Measurements from ENCODE around the gene CEP72.

Gene CEP72

DNA sequence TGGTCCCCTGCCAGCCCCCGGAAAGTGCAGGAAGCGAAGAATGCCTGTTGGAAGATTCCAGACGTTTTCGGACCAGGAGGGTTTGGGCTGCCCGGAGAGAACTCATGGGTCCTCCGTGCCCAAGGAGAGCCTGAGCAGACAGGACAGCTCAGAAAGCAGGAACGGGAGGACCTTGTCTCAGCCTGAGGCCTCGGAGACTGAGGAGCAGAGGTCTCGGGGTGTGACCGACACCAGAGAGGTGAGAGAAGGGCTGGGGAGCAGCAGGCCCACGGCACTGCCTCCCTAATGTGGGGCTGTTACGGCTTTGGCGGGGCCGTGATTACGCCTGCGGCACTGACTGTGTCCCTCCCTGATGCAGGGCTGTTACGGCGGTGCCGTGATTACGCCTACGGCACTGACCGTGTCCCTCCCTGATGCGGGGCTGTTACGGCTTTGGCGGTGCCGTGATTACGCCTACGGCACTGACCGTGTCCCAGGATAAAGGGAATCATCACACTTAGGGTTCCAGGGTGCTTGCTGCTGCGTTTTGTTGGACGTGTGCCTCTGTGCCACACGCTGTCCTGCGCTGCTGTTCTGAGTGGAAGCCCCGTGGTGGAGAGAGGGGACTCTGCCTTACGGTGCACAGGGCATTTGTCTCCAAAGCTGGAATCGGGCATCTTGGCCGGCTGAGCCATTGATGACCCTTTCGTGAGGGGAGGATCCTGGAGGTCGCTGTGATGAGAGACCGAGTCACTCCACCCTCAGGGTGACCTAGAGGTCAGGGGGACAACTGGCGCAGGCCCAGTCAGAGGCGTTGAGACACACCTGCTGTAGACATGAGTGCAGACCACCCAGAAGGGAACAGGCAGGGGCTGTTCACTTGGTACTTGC lies 25.7 kb downstream of the CEP72 start:
- TF ChIP-seq GATA1 (IDR thresholded peaks at IDR 0.05; ENCODE audit: low read depth, low read length) = no peak
- no peak for TF ChIP-seq POLR2A (IDR thresholded peaks at IDR 0.05; ENCODE audit: low read length)
- DNase-seq = no peak

DNA sequence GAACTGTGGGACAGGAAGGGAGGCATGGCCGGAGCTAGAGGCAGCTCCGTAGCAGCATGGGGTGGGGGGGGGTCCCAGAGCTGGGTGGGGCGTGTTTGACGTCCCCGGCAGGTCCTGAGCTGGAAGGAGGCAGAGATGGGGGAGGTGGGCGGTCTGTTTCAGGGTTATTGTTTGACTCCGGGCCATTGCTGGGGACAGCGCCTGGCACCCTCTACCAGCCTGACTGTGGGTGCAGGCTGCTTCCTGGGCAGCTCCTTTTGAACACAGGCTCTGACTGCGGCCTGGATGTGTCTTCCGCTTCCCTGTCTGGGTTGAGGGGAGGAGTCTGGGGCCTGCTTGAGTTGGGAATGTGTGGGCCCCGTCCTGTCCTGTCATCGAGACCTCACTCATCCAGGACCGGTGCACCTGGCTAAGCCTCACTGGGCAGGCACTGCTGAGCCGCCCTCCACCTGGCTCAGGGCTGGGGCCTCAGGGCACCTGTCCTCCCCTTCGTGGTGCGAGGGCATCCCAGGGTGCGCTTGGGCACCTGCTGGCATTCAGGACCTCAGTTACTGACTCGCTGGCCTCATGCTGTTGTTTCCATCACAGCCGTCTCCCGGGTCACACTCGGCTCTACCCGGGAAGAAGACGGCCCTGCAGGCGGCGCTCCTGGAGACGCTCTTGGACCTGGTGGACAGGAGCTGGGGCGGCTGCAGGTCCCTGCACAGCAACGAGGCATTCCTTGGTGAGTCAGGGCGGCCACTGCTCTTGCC lies 26.5 kb downstream of the CEP72 start:
- DNase-seq = no peak
- TF ChIP-seq GATA1 (IDR thresholded peaks at IDR 0.05; ENCODE audit: low read depth, low read length) (no peak), POLR2A (IDR thresholded peaks at IDR 0.05; ENCODE audit: low read length) (no peak)

GRCh38 chr5:639253-639530 lies 27.1 kb downstream of the CEP72 start:
- TF ChIP-seq GATA1 (IDR thresholded peaks at IDR 0.05; ENCODE audit: low read depth, low read length) (no peak), POLR2A (IDR thresholded peaks at IDR 0.05; ENCODE audit: low read length) (no peak)
- DNase-seq = no peak

DNA sequence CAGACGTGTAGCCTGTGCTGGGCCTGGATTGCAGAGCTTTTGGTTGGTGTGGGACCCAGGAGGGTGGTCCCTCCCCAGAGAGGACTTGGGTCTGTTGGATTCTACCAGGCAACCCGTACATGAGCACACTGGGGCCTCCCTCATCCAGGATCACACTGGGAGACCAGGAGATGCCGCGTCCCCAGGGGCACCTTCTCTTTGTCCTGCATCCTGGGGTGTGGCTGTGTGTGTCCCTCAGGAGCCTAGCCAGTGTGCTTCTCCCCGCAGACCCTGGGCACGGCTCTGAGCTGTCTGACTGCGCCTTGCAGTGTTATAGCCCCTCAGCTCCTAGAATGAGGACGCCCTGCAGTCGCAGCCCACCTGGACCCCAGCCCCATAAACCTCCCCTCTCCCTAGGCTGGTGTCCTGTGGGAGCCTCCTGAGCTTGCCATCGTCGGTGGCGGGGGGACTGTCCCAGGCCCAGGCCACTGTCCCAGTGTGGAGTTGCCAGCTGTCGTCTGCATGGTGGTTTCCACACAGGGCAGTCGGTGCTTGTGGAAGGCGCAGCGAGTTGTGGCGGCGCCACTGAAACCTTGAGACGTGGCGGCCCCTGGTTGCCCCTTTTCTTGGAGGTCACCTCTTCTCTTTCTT lies 27.6 kb downstream of the CEP72 start:
- no peak for DNase-seq
- no peak for TF ChIP-seq POLR2A (IDR thresholded peaks at IDR 0.05; ENCODE audit: low read length)
- no peak for TF ChIP-seq GATA1 (IDR thresholded peaks at IDR 0.05; ENCODE audit: low read depth, low read length)

GRCh38 chr5:640461-641330 lies 28.6 kb downstream of the CEP72 start:
- DNase-seq = no peak
- TF ChIP-seq POLR2A (IDR thresholded peaks at IDR 0.05; ENCODE audit: low read length) (no peak), GATA1 (IDR thresholded peaks at IDR 0.05; ENCODE audit: low read depth, low read length) (no peak)

DNA sequence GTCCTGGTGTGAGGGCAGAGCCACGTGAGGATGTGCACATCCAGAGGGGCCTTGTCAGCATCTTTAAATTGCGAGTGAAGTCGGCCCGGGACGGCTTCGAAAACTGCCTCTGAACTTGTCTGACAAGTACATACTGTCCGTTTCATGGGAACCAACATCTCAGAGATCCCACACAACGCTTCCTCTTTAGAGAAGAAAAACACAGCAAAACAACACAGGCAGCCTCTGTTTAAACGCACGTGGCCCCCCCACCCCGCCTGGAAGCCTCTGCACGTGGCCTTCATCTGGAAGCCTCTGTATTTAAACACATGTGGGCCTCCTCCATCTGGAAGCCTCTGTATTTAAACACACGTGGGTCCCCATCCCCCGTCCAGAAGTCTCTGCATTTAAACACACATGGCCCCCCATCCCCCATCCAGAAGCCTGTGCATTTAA lies 29.2 kb downstream of the CEP72 start:
- no peak for DNase-seq
- TF ChIP-seq GATA1 (IDR thresholded peaks at IDR 0.05; ENCODE audit: low read depth, low read length) (no peak), POLR2A (IDR thresholded peaks at IDR 0.05; ENCODE audit: low read length) (no peak)

DNA sequence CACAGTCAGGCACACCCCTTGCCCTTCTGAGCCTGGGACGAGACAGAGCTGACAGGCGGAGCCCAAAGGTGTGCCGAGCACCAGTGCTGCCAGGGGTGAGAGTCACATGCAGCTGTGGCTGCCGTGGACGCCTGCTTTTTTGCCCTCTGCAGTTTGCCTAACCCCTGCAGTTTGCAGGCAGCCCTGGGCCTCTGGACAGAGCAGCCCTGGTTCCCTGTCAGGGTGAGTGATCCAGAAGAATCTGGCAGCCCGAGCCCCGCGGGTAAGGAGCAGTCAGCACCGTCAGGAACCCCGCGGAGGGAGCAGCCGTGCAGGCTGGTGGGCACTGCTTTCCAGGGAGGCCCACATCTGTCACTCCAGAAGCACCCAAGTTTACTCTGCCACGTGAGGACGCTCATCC lies 30.3 kb downstream of the CEP72 start:
- no peak for TF ChIP-seq GATA1 (IDR thresholded peaks at IDR 0.05; ENCODE audit: low read depth, low read length)
- no peak for TF ChIP-seq POLR2A (IDR thresholded peaks at IDR 0.05; ENCODE audit: low read length)

GRCh38 chr5:643351-643801 lies 31.2 kb downstream of the CEP72 start:
- TF ChIP-seq GATA1 (IDR thresholded peaks at IDR 0.05; ENCODE audit: low read depth, low read length) (no peak), POLR2A (IDR thresholded peaks at IDR 0.05; ENCODE audit: low read length) (no peak)
- DNase-seq = no peak

More for the DNA sequence above, 30.3 kb downstream of the CEP72 start:
- DNase-seq = no peak

- DNase-seq = no peak
- TF ChIP-seq GATA1 (IDR thresholded peaks at IDR 0.05; ENCODE audit: low read depth, low read length) (no peak), POLR2A (IDR thresholded peaks at IDR 0.05; ENCODE audit: low read length) (no peak)
Observed at GRCh38 chr5:643811-644271, 31.7 kb downstream of the CEP72 start.

- TF ChIP-seq GATA1 (IDR thresholded peaks at IDR 0.05; ENCODE audit: low read depth, low read length) (no peak), POLR2A (IDR thresholded peaks at IDR 0.05; ENCODE audit: low read length) (no peak)
- no peak for DNase-seq
Observed at GRCh38 chr5:644509-644908, 32.4 kb downstream of the CEP72 start.

GRCh38 chr5:644971-645370 lies 32.8 kb downstream of the CEP72 start:
- no peak for DNase-seq
- TF ChIP-seq GATA1 (IDR thresholded peaks at IDR 0.05; ENCODE audit: low read depth, low read length) (no peak), POLR2A (IDR thresholded peaks at IDR 0.05; ENCODE audit: low read length) (no peak)

DNA sequence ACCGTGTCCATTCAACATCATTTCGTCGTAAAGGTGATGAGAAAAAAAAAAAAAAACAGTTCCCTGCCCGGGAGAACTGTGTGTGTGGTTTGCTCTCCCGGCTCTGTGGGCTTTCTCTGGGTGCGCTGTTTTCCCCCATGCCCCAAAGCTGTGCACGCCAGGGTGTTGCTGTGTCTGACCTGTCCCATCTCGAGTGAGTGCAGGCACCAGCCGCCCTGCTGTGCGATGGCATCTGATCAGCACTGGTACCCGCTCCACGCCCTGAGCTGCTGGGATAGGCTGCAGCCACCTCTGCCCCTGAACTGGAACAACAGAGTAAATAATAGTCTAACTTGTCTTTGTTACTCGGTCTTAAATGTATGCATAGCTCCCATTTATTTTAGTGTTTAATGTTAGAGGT lies 33.3 kb downstream of the CEP72 start:
- no peak for TF ChIP-seq POLR2A (IDR thresholded peaks at IDR 0.05; ENCODE audit: low read length)
- no peak for TF ChIP-seq GATA1 (IDR thresholded peaks at IDR 0.05; ENCODE audit: low read depth, low read length)
- DNase-seq = no peak
